Measurements from ENCODE around the gene RBM19.

GRCh38 chr12:113919791-113920190, 46.3 kb downstream of the RBM19 start:
- TF ChIP-seq CTCF (IDR thresholded peaks at IDR 0.05): no peak
- no peak for TF ChIP-seq POLR2A (IDR thresholded peaks at IDR 0.05)

All from lower leg skin (tissue), 3 donors.